HL-60 (cell line): ENCODE measurements around the gene HNRNPF.
A peak's percentile ranks its signal among the peaks of the same experiment; 100 is the strongest.
"Not testable (repeated sequence)": the region's sequence is repeated elsewhere in the genome, so short reads cannot be mapped to it uniquely, and the experiment has no call there.

ENCODE experiments used
- DNase-seq, 2 experiments: peaks; one replicate each; pipeline ENCODE4 v3.0.0-alpha.2; 2010 to 2020; ENCODE audit warnings: low read depth in 1 of 2, low spot score in 1 of 2
- H3K27ac ChIP-seq: fragments of 250-450 bp; sonication (Bioruptor Pico); replicated peaks from 2 replicates; pipeline ENCODE4 v1.5.1; 2020; ENCODE audit warnings: mild to moderate bottlenecking, moderate library complexity
- H3K27me3 ChIP-seq: fragments of 250-450 bp; sonication (Bioruptor Pico); 2 replicates; pipeline ENCODE4 v1.5.1; 2021; ENCODE audit warnings: mild to moderate bottlenecking, moderate library complexity; ENCODE audit not compliant: insufficient read depth, poor library complexity, severe bottlenecking
- H3K4me3 ChIP-seq: replicated peaks from 2 replicates; pipeline ENCODE4 v1.5.1; 2011; ENCODE audit warnings: mild to moderate bottlenecking, control low read depth, low read length; ENCODE audit not compliant: insufficient read depth
- CTCF ChIP-seq: IDR thresholded peaks from one replicate; pipeline ENCODE4 v1.5.1; 2011; ENCODE audit warnings: low read length, control low read depth, inconsistent platforms; ENCODE audit not compliant: insufficient read depth
- GABPA ChIP-seq: IDR thresholded peaks from 2 replicates; pipeline ENCODE4 v1.6.1; 2012; ENCODE audit warnings: low read depth
- POLR2AphosphoS5 ChIP-seq: IDR thresholded peaks from 2 replicates; pipeline ENCODE4 v1.6.1; 2012; ENCODE audit warnings: low read depth
- REST ChIP-seq: IDR thresholded peaks from 2 replicates; pipeline ENCODE4 v1.6.1; 2012; ENCODE audit warnings: low read depth; ENCODE audit not compliant: insufficient replicate concordance
- SPI1 ChIP-seq: IDR thresholded peaks from 2 replicates; pipeline ENCODE4 v1.6.1; 2012; ENCODE audit warnings: low read depth, mild to moderate bottlenecking, borderline replicate concordance

HNRNPF gene

GRCh38 chr10:43427166-43427825 lies 18.3 kb upstream of the HNRNPF start:
- Histone ChIP-seq H3K27me3 (no peaks in the 10 kb centered on the region), H3K4me3 (no peak overlapping the region), H3K27ac (no peak overlapping the region)
- TF ChIP-seq REST (no peak), GABPA (no peak), POLR2AphosphoS5 (no peak), CTCF (no peak), SPI1 (no peak)
- DNase-seq = no peak

GRCh38 chr10:43426476-43426875 lies 17.5 kb upstream of the HNRNPF start:
- not testable (repeated sequence) for H3K4me3 ChIP-seq, H3K27me3 ChIP-seq, H3K27ac ChIP-seq, DNase-seq

GRCh38 chr10:43424416-43424815 lies 15.4 kb upstream of the HNRNPF start:
- Histone ChIP-seq H3K27me3 (no peaks in the 10 kb centered on the region), H3K4me3 (no peak overlapping the region), H3K27ac (no peak overlapping the region)
- no peak for DNase-seq
- TF ChIP-seq REST = no peak
- TF ChIP-seq POLR2AphosphoS5 = no peak
- TF ChIP-seq GABPA = no peak
- TF ChIP-seq SPI1 = no peak
- TF ChIP-seq CTCF = no peak

DNA sequence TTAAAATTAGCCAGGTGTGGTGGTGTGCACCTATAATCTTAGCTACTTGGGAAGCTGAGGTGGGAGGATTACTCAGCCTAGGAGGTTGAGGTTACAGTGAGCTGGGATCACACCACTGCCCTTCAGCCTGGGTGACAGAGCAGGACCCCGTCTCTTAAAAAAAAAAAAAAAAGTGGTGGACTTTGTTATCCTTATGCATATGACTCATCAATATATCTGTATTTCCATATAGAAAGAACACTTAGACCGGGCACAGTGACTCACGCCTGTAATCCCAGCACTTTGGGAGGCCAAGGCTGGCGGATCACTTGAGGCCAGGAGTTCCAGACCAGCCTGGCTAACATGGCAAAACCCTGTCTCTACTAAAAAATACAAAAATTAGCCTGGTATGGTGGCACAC lies 13.0 kb upstream of the HNRNPF start:
- DNase-seq, H3K27ac ChIP-seq: not testable (repeated sequence)

GRCh38 chr10:43421519-43421918 lies 12.5 kb upstream of the HNRNPF start:
- TF ChIP-seq GABPA (no peak), REST (no peak), SPI1 (no peak), POLR2AphosphoS5 (no peak), CTCF (no peak)
- H3K27ac ChIP-seq = peak overlapping the region; percentile 95
- no peak for DNase-seq
- no peak overlapping the region for H3K4me3 ChIP-seq
- no peaks in the 10 kb centered on the region for H3K27me3 ChIP-seq

More for the DNA sequence above, 13.0 kb upstream of the HNRNPF start:
- not testable (repeated sequence) for H3K27me3 ChIP-seq, H3K4me3 ChIP-seq
